T-cell (primary cell): ENCODE results near the gene MSH5. TPM values are rescaled to one million over a fixed set of nuclear protein-coding genes. Genes with fewer than 3 reads are reported as not detected.

ENCODE experiments used
- ATAC-seq, 4 experiments: fragments of 200-7000 bp in 3 of 4; fragments of 150-1000 bp in 1 of 4; cut with Tn5 transposase; replicated peaks in 1 of 4; 1 replicate in 3 of 4; 2 replicates in 1 of 4; pipeline ENCODE4 v1.10.0; 2021; ENCODE audit warnings: moderate library complexity in 3 of 4, mild to moderate bottlenecking in 2 of 4, moderate number of reproducible peaks in 1 of 4
- CTCF ChIA-PET, 2 donors: fragments of 300-600 bp; sonication (Branson Sonifier 250); formaldehyde crosslinking; loops; one replicate each; lab custom pipeline; 2022; ENCODE audit warnings: antibody characterized with exemption in 2 of 2; lab: Charles Lee
- POLR2A ChIA-PET, 2 donors: fragments of 300-600 bp; sonication (Branson Sonifier 250); formaldehyde crosslinking; loops; one replicate each; lab custom pipeline; 2022; ENCODE audit warnings: antibody characterized with exemption in 2 of 2; lab: Charles Lee
- DNase-seq, 35 experiments: peaks; one replicate each; pipeline versions ENCODE4 v3.0.0 to v3.0.0-alpha.2; 2013 to 2023
- H3K27ac ChIP-seq: one replicate; pipeline ENCODE4 v1.5.1; 2013; ENCODE audit warnings: low read length
- H3K27me3 ChIP-seq, 2 experiments: replicated peaks in 1 of 2; 1 replicate in 1 of 2; 2 replicates in 1 of 2; pipeline versions ENCODE4 v1.6.1 to v1.7.0; 2013; ENCODE audit warnings: low read length in 1 of 2, mixed read lengths in 1 of 2; ENCODE audit not compliant: control insufficient read depth in 2 of 2, insufficient read depth in 2 of 2; ENCODE audit errors: extremely low read depth in 1 of 2
- H3K36me3 ChIP-seq, 2 donors: 1 replicate in 1 of 2; 2 replicates in 1 of 2; pipeline versions ENCODE4 v1.6.1 to v1.7.0; 2013; ENCODE audit warnings: low read length in 1 of 2; ENCODE audit not compliant: control insufficient read depth in 2 of 2, insufficient read depth in 1 of 2; ENCODE audit errors: extremely low read depth in 1 of 2
- H3K4me1 ChIP-seq, 2 experiments: 1 replicate in 1 of 2; 2 replicates in 1 of 2; pipeline versions ENCODE4 v1.6.1 to v1.7.0; 2013; ENCODE audit warnings: low read length in 2 of 2, mixed read lengths in 1 of 2; ENCODE audit not compliant: insufficient read depth in 2 of 2, control insufficient read depth in 1 of 2; ENCODE audit errors: extremely low read depth in 1 of 2
- H3K4me3 ChIP-seq, 2 donors: 1 replicate in 1 of 2; 2 replicates in 1 of 2; pipeline versions ENCODE4 v1.5.1 to v1.7.0; 2013; ENCODE audit warnings: mild to moderate bottlenecking in 2 of 2, low read length in 1 of 2, moderate library complexity in 1 of 2; ENCODE audit not compliant: control insufficient read depth in 1 of 2; ENCODE audit errors: extremely low read depth in 1 of 2
- H3K9me3 ChIP-seq: 2 replicates; pipeline ENCODE4 v1.7.0; 2013
- H3K27ac Mint-ChIP-seq, 2 donors: one replicate each; pipeline ENCODE4 v1.8.0; 2020 to 2021; ENCODE audit warnings: mild to moderate bottlenecking in 2 of 2, mixed read lengths in 2 of 2
- H3K27me3 Mint-ChIP-seq, 2 donors: one replicate each; pipeline ENCODE4 v1.8.0; 2021 to 2022; ENCODE audit warnings: mixed read lengths in 2 of 2
- H3K36me3 Mint-ChIP-seq: one replicate; pipeline ENCODE4 v1.8.0; 2021; ENCODE audit warnings: mixed read lengths
- H3K4me1 Mint-ChIP-seq, 3 donors: one replicate each; pipeline ENCODE4 v1.8.0; 2020 to 2022; ENCODE audit warnings: mixed read lengths in 3 of 3, mild to moderate bottlenecking in 1 of 3
- H3K4me3 Mint-ChIP-seq, 3 donors: one replicate each; pipeline ENCODE4 v1.8.0; 2020 to 2022; ENCODE audit warnings: mild to moderate bottlenecking in 3 of 3, mixed read lengths in 3 of 3, moderate library complexity in 3 of 3
- H3K9me3 Mint-ChIP-seq, 3 donors: one replicate each; pipeline ENCODE4 v1.8.0; 2020 to 2022; ENCODE audit warnings: mixed read lengths in 3 of 3
- WGBS: methylation state at CpG from one replicate; pipeline ENCODE4 v1.1.5; 2013; ENCODE audit warnings: missing lambda C conversion rate; ENCODE audit not compliant: insufficient coverage; 5-methylcytosine and 5-hydroxymethylcytosine counted together
- total RNA-seq, 35 experiments: library from RNA in 6 of 35; stranded (reverse) in 6 of 35; fragments of 120-200 nt in 1 of 35; gene quantifications; one replicate each; pipeline versions ENCODE4 v1.2.1 to v1.2.4 and lab custom pipeline; 2013 to 2026

MSH5 gene
- total RNA-seq, 5 donors from 2014 or later (not counting 1 experiment from before 2014, with no cell fraction given), result 13.7 to 22.4 (median 14.4) TPM

- H3K36me3 ChIP-seq, result peaks cover 20 to 34% of the 10 kb centered on the region in 2 donors
- Mint-ChIP-seq H3K9me3 (no peaks in the 10 kb centered on the region), H3K27me3 (no peaks in the 10 kb centered on the region), H3K36me3 (peaks cover 13% of the 10 kb centered on the region), H3K27ac (peak within 1 kb of the TSS; percentile 28 to 61), H3K4me1 (peaks cover 31 to 41% (median 32%) of the 10 kb centered on the region in 3 donors), H3K4me3 (peak within 1 kb of the TSS in 1 of 3 donors; percentile 54)
- H3K4me1 ChIP-seq, result peaks cover 8 to 54% of the 10 kb centered on the region in 2 experiments
- H3K27ac ChIP-seq, result peak within 1 kb of the TSS; percentile 54
- 13% methylated on average over 5 of the region's 15 CpGs for WGBS
- no peaks in the 10 kb centered on the region for H3K27me3 ChIP-seq
- no peaks in the 10 kb centered on the region for H3K9me3 ChIP-seq
- ATAC-seq (peak; percentile 64 to 76 (median 71)), DNase-seq (peak in 34 of 35 experiments; percentile 10 to 69 (median 35))
- ChIA-PET CTCF (interaction anchor here in 1 of 2 donors (0.6 to 0.7 kb wide), 2 partner anchors 53 to 80 kb away, joined by 3 to 4 read pairs; no protein-coding TSS in a partner anchor), POLR2A (no interaction called here)
- H3K4me3 ChIP-seq, result no peak within 1 kb of the TSS
Measured at GRCh38 chr6:31776989-31777666, 37.3 kb downstream of the MSH5 start, which contains the start of gene VWA7. Gene VWA7 (minus strand): TSS chr6:31777328. CDS start chr6:31776779, 549 bp downstream.

- Histone ChIP-seq H3K36me3 (peaks cover 20 to 39% of the 10 kb centered on the region in 2 donors), H3K27me3 (no peaks in the 10 kb centered on the region), H3K27ac (peak overlapping the region; percentile 54), H3K4me3 (no peak overlapping the region), H3K4me1 (peaks cover 5 to 49% of the 10 kb centered on the region in 2 experiments), H3K9me3 (no peaks in the 10 kb centered on the region)
- H3K4me3 Mint-ChIP-seq, result no peak overlapping the region
- ATAC-seq, result no peak
- H3K27me3 Mint-ChIP-seq, result no peaks in the 10 kb centered on the region
- POLR2A ChIA-PET, result no interaction called here
- DNase-seq, result no peak
- H3K27ac Mint-ChIP-seq, result peak overlapping the region in 1 of 2 donors; percentile 28
- no peaks in the 10 kb centered on the region for H3K9me3 Mint-ChIP-seq
- WGBS, result 100% methylated on average over 3 of the region's 5 CpGs
- H3K36me3 Mint-ChIP-seq, result peaks cover 15% of the 10 kb centered on the region
- CTCF ChIA-PET, result interaction anchor here in 1 of 2 donors (0.6 to 0.7 kb wide), 3 partner anchors 52 to 87 kb away, joined by 3 to 4 read pairs (median 3); no protein-coding TSS in a partner anchor
- peaks cover 28 to 37% (median 29%) of the 10 kb centered on the region in 3 donors for H3K4me1 Mint-ChIP-seq
Measured at GRCh38 chr6:31777667-31778050, 37.9 kb downstream of the MSH5 start.

- peaks cover under 1 to 44% of the 10 kb centered on the region in 2 experiments for H3K4me1 ChIP-seq
- peaks cover 23 to 32% (median 24%) of the 10 kb centered on the region in 3 donors for H3K4me1 Mint-ChIP-seq
- CTCF ChIA-PET, result interaction anchor here in 1 of 2 donors (0.6 kb wide), 1 partner anchor 87 kb away, joined by 3 read pairs; no protein-coding TSS in a partner anchor
- no peaks in the 10 kb centered on the region for H3K9me3 Mint-ChIP-seq
- no peak overlapping the region for H3K27ac ChIP-seq
- H3K27me3 ChIP-seq, result no peaks in the 10 kb centered on the region
- no peak for DNase-seq
- ATAC-seq, result no peak
- POLR2A ChIA-PET, result no interaction called here
- no peak overlapping the region for H3K27ac Mint-ChIP-seq
- H3K4me3 ChIP-seq, result no peak overlapping the region
- no peaks in the 10 kb centered on the region for H3K27me3 Mint-ChIP-seq
- peaks cover 20 to 43% of the 10 kb centered on the region in 2 donors for H3K36me3 ChIP-seq
- no peaks in the 10 kb centered on the region for H3K9me3 ChIP-seq
- WGBS, result 87% methylated on average over 5 of the region's 5 CpGs
- no peak overlapping the region for H3K4me3 Mint-ChIP-seq
- peaks cover 19% of the 10 kb centered on the region for H3K36me3 Mint-ChIP-seq
Measured at GRCh38 chr6:31778193-31778592, 38.4 kb downstream of the MSH5 start.

- Mint-ChIP-seq H3K27me3 (no peaks in the 10 kb centered on the region), H3K9me3 (no peaks in the 10 kb centered on the region), H3K36me3 (peaks cover 23% of the 10 kb centered on the region), H3K27ac (no peak overlapping the region), H3K4me3 (no peak overlapping the region), H3K4me1 (peaks cover 23 to 28% (median 24%) of the 10 kb centered on the region in 3 donors)
- 98% methylated on average over 32 of the region's 43 CpGs for WGBS
- ChIA-PET CTCF (no interaction called here), POLR2A (no interaction called here)
- Histone ChIP-seq H3K4me1 (peaks cover 0 to 33% of the 10 kb centered on the region in 2 experiments), H3K9me3 (no peaks in the 10 kb centered on the region), H3K27me3 (peaks cover 0 to 2% of the 10 kb centered on the region in 2 experiments), H3K4me3 (no peak overlapping the region), H3K27ac (no peak overlapping the region), H3K36me3 (peaks cover 20 to 49% of the 10 kb centered on the region in 2 donors)
- DNase-seq (no peak), ATAC-seq (no peak)
Measured at GRCh38 chr6:31778999-31779885, 39.4 kb downstream of the MSH5 start.

GRCh38 chr6:31779908-31780307 is 40.1 kb downstream of the MSH5 start:
- Histone ChIP-seq H3K27me3 (peaks cover 0 to 3% of the 10 kb centered on the region in 2 experiments), H3K4me3 (no peak overlapping the region), H3K4me1 (peaks cover 0 to 31% of the 10 kb centered on the region in 2 experiments), H3K27ac (no peak overlapping the region), H3K36me3 (peaks cover 20 to 56% of the 10 kb centered on the region in 2 donors), H3K9me3 (no peaks in the 10 kb centered on the region)
- no peak for DNase-seq
- Mint-ChIP-seq H3K27ac (no peak overlapping the region), H3K36me3 (peaks cover 30% of the 10 kb centered on the region), H3K27me3 (no peaks in the 10 kb centered on the region), H3K4me3 (no peak overlapping the region), H3K9me3 (no peaks in the 10 kb centered on the region), H3K4me1 (peaks cover 23 to 28% (median 24%) of the 10 kb centered on the region in 3 donors)
- WGBS, result over 99% methylated on average over 9 of the region's 10 CpGs
- ChIA-PET CTCF (no interaction called here), POLR2A (no interaction called here)
- no peak for ATAC-seq
